CD1c-positive myeloid dendritic cell (primary cell): ENCODE results near the gene VWA3B.
"Not testable (repeated sequence)": the region's sequence is repeated elsewhere in the genome, so short reads cannot be mapped to it uniquely, and the experiment has no call there.

Experiments
- DNase-seq: peaks from one replicate; pipeline ENCODE4 v3.0.0-alpha.2; 2016; ENCODE audit errors: extremely low spot score

Gene VWA3B

GRCh38 chr2:98130073-98130472 is 43.1 kb downstream of the VWA3B start:
- DNase-seq = not testable (repeated sequence)

- peak; percentile 96 for DNase-seq
Observed at GRCh38 chr2:98134172-98135005, 47.4 kb downstream of the VWA3B start.

GRCh38 chr2:98137196-98137595 is 50.2 kb downstream of the VWA3B start:
- DNase-seq = no peak

GRCh38 chr2:98138978-98139377 is 52.0 kb downstream of the VWA3B start:
- DNase-seq = not testable (repeated sequence)

- DNase-seq = no peak
Observed at GRCh38 chr2:98140210-98140609, 53.2 kb downstream of the VWA3B start.

- no peak for DNase-seq
Observed at GRCh38 chr2:98142106-98142791, 55.3 kb downstream of the VWA3B start.

- DNase-seq = no peak
Observed at GRCh38 chr2:98145070-98145469, 58.1 kb downstream of the VWA3B start.

GRCh38 chr2:98147900-98148299 is 60.9 kb downstream of the VWA3B start:
- DNase-seq = not testable (repeated sequence)

GRCh38 chr2:98148595-98149332 is 61.8 kb downstream of the VWA3B start:
- DNase-seq = no peak

GRCh38 chr2:98149333-98149697 is 62.3 kb downstream of the VWA3B start:
- DNase-seq = no peak

- no peak for DNase-seq
Observed at GRCh38 chr2:98153481-98153880, 66.5 kb downstream of the VWA3B start.

GRCh38 chr2:98155291-98155690 is 68.3 kb downstream of the VWA3B start:
- DNase-seq = no peak

GRCh38 chr2:98155716-98156115 is 68.7 kb downstream of the VWA3B start:
- DNase-seq = no peak

GRCh38 chr2:98156304-98156703 is 69.3 kb downstream of the VWA3B start:
- no peak for DNase-seq

GRCh38 chr2:98157557-98157956 is 70.6 kb downstream of the VWA3B start:
- no peak for DNase-seq

GRCh38 chr2:98158305-98158704 is 71.3 kb downstream of the VWA3B start:
- no peak for DNase-seq

GRCh38 chr2:98160554-98160953 is 73.6 kb downstream of the VWA3B start:
- DNase-seq = no peak

GRCh38 chr2:98161186-98161585 is 74.2 kb downstream of the VWA3B start:
- no peak for DNase-seq

- DNase-seq = no peak
Observed at GRCh38 chr2:98164256-98164655, 77.3 kb downstream of the VWA3B start.

- DNase-seq = no peak
Observed at GRCh38 chr2:98165516-98166071, 78.6 kb downstream of the VWA3B start.

- DNase-seq = no peak
Observed at GRCh38 chr2:98167916-98168315, 80.9 kb downstream of the VWA3B start.

GRCh38 chr2:98170076-98170475 is 83.1 kb downstream of the VWA3B start:
- DNase-seq = no peak
